Endodermal cell (in vitro differentiated cells): ENCODE data around the gene DYNC2H1. TPM values are rescaled to one million over a fixed set of nuclear protein-coding genes. Genes with fewer than 3 reads are reported as not detected.

ENCODE experiments used
- DNase-seq: peaks from one replicate; pipeline ENCODE4 v3.0.0-alpha.2; 2017
- H3K27ac ChIP-seq: 2 replicates; pipeline ENCODE4 v1.5.1; 2013; ENCODE audit warnings: mild to moderate bottlenecking, low read depth, low read length, moderate library complexity
- H3K27me3 ChIP-seq: 2 replicates; pipeline ENCODE4 v1.6.1; 2013; ENCODE audit warnings: mild to moderate bottlenecking, low read length, moderate library complexity; ENCODE audit not compliant: insufficient read depth, control insufficient read depth, poor library complexity, severe bottlenecking
- H3K36me3 ChIP-seq: 2 replicates; pipeline ENCODE4 v1.7.0; 2013; ENCODE audit warnings: mild to moderate bottlenecking, low read length, moderate library complexity; ENCODE audit not compliant: control insufficient read depth, insufficient read depth
- H3K4me1 ChIP-seq: one replicate; pipeline ENCODE4 v1.7.0; 2013; ENCODE audit warnings: low read length; ENCODE audit not compliant: control insufficient read depth, insufficient read depth
- H3K4me3 ChIP-seq: 2 replicates; pipeline ENCODE4 v1.5.1; 2013; ENCODE audit warnings: mild to moderate bottlenecking, low read length, moderate library complexity
- H3K9ac ChIP-seq: 2 replicates; pipeline ENCODE4 v1.6.1; 2013; ENCODE audit warnings: mild to moderate bottlenecking, low read length, moderate library complexity; ENCODE audit not compliant: poor library complexity, severe bottlenecking; ENCODE audit errors: extremely low read depth
- H3K9me3 ChIP-seq: 2 replicates; pipeline ENCODE4 v1.6.1; 2013; ENCODE audit warnings: mild to moderate bottlenecking, low read length, moderate library complexity; ENCODE audit not compliant: control insufficient read depth
- H3K27ac Mint-ChIP-seq: 2 replicates; pipeline ENCODE4 v1.8.0; 2020; ENCODE audit warnings: mixed read lengths
- H3K27me3 Mint-ChIP-seq: 2 replicates; pipeline ENCODE4 v1.8.0; 2021; ENCODE audit warnings: mild to moderate bottlenecking, mixed read lengths; ENCODE audit not compliant: insufficient read depth
- H3K36me3 Mint-ChIP-seq: 2 replicates; pipeline ENCODE4 v1.8.0; 2020; ENCODE audit warnings: low read depth, mixed read lengths
- H3K4me1 Mint-ChIP-seq: 2 replicates; pipeline ENCODE4 v1.8.0; 2020; ENCODE audit warnings: mixed read lengths
- H3K4me3 Mint-ChIP-seq: 2 replicates; pipeline ENCODE4 v1.8.0; 2020; ENCODE audit warnings: mild to moderate bottlenecking, moderate library complexity, mixed read lengths
- H3K9me3 Mint-ChIP-seq: 2 replicates; pipeline ENCODE4 v1.8.0; 2020; ENCODE audit warnings: mild to moderate bottlenecking, mixed read lengths
- CTCF ChIP-seq: fragments of 200-600 bp; sonication (generic); conservative IDR thresholded peaks from 2 replicates; pipeline ENCODE4 v1.5.0; 2021; ENCODE audit warnings: antibody characterized with exemption, mild to moderate bottlenecking
- WGBS, 2 experiments: methylation state at CpG; one replicate each; pipeline versions ENCODE4 v1.1.5 to v1.1.7; 2013; ENCODE audit warnings: missing lambda C conversion rate in 2 of 2, mixed read lengths in 1 of 2; ENCODE audit not compliant: insufficient coverage in 1 of 2, insufficient read length in 1 of 2; 5-methylcytosine and 5-hydroxymethylcytosine counted together
- total RNA-seq, 2 donors: library from RNA; stranded (reverse); fragmentation: NEBNext Ultra II Directional in 1 of 2; extraction: Animal tissue kit (Norgen Biotek cat#: 25700) in 1 of 2; gene quantifications; 2 replicates in 1 of 2; 3 replicates in 1 of 2; pipeline ENCODE4 v1.2.1, GENCODE V29; 2021

Gene DYNC2H1
- total RNA-seq, 2 donors from 2014 or later: 21.1 to 31.9 TPM

DNA sequence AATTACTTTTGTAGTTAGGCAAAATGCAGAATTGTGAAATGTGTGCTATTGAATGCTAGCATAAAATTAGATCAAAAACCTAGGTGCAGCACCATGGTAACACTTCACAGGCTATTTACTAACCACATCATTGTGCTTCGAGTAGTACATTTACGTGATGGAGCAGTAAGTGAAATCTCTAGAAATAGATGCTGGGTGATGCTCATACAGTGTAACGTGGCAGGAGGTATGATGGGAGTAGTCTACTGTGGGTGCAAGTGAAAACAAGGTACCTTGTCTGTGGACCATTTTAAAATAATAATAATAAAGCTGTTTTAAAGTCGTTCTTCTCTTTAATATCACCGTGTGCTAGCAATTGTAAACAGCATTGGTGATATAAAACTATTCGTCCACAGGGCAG, 132.3 kb downstream of the DYNC2H1 start:
- Histone ChIP-seq H3K27me3 (no peaks in the 10 kb centered on the region), H3K4me1 (no peaks in the 10 kb centered on the region), H3K9ac (no peak overlapping the region), H3K27ac (no peak overlapping the region), H3K36me3 (peaks cover 15% of the 10 kb centered on the region), H3K9me3 (no peaks in the 10 kb centered on the region), H3K4me3 (no peak overlapping the region)
- no peak for DNase-seq
- H3K4me1 Mint-ChIP-seq: no peaks in the 10 kb centered on the region
- WGBS, 2 experiments: 78 to 95% methylated on average over 4 to 6 of the region's 6 CpGs
- no peak for TF ChIP-seq CTCF
- H3K4me3 Mint-ChIP-seq: no peak overlapping the region
- no peaks in the 10 kb centered on the region for H3K36me3 Mint-ChIP-seq
- H3K27ac Mint-ChIP-seq: no peak overlapping the region
- no peaks in the 10 kb centered on the region for H3K9me3 Mint-ChIP-seq
- no peaks in the 10 kb centered on the region for H3K27me3 Mint-ChIP-seq

DNA sequence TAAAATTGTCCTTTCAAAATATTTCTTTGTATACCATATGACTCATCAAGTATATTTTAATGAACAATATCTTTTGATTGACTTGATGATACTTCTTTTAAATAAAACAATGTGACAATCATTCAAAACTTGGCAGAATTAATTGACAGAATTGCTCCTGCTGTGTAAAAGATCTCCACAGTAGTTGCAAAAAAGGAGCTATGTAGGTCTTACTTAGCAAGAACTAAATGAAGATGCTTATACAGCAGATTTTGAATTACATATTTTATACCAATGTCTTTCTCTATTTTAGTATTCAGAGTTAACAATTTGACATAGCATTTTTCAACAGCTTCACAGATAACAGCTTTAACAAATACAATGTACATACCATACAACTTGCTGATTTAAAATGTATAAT, 144.9 kb downstream of the DYNC2H1 start:
- no peaks in the 10 kb centered on the region for H3K9me3 ChIP-seq
- H3K9ac ChIP-seq: no peak overlapping the region
- DNase-seq: no peak
- Mint-ChIP-seq H3K27ac (no peak overlapping the region), H3K4me1 (no peaks in the 10 kb centered on the region), H3K9me3 (no peaks in the 10 kb centered on the region), H3K4me3 (no peak overlapping the region), H3K36me3 (no peaks in the 10 kb centered on the region), H3K27me3 (no peaks in the 10 kb centered on the region)
- no peaks in the 10 kb centered on the region for H3K4me1 ChIP-seq
- TF ChIP-seq CTCF: no peak
- H3K36me3 ChIP-seq: no peaks in the 10 kb centered on the region
- H3K27ac ChIP-seq: no peak overlapping the region
- H3K27me3 ChIP-seq: no peaks in the 10 kb centered on the region
- no peak overlapping the region for H3K4me3 ChIP-seq

DNA sequence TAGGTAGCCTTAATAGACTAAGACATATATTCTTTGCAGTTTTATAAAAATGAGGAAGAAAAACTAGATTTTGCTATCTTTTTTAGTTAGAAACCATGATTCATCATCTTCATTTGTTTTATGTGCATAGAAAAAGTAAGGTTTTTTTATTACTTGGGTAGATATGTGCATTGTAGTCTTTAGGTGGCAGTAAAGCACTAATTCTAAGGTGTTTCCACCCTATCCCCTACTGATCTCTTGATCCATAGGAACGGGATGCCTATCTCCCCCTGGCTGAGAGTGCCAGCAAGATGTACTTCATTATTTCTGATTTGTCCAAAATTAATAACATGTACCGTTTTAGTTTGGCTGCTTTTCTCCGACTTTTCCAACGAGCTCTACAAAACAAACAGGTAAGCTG, 148.1 kb downstream of the DYNC2H1 start:
- TF ChIP-seq CTCF: peak; percentile 74

More for the DNA sequence above, 148.1 kb downstream of the DYNC2H1 start:
- 73 to 100% methylated on average over 1 to 4 of the region's 4 CpGs for WGBS, 2 experiments
- Histone ChIP-seq H3K4me1 (no peaks in the 10 kb centered on the region), H3K9ac (no peak overlapping the region), H3K36me3 (peaks cover 4% of the 10 kb centered on the region), H3K27ac (no peak overlapping the region), H3K9me3 (no peaks in the 10 kb centered on the region), H3K4me3 (no peak overlapping the region), H3K27me3 (no peaks in the 10 kb centered on the region)
- H3K4me1 Mint-ChIP-seq: no peaks in the 10 kb centered on the region
- H3K27ac Mint-ChIP-seq: no peak overlapping the region
- H3K9me3 Mint-ChIP-seq: no peaks in the 10 kb centered on the region
- no peaks in the 10 kb centered on the region for H3K27me3 Mint-ChIP-seq
- peaks cover 10% of the 10 kb centered on the region for H3K36me3 Mint-ChIP-seq
- DNase-seq: peak; percentile 44
- H3K4me3 Mint-ChIP-seq: no peak overlapping the region
